SK-N-MC (cell line): ENCODE measurements around the gene PLSCR1.

Source experiments
- EZH2 ChIP-seq: fragments of 200-600 bp; sonication (generic); IDR thresholded peaks from one replicate; pipeline ENCODE4 v1.6.1; 2017; ENCODE audit warnings: antibody characterized with exemption
- FOXP2 ChIP-seq: optimal IDR thresholded peaks from 2 replicates; pipeline ENCODE3; 2011; ENCODE audit warnings: mild to moderate bottlenecking, moderate library complexity; ENCODE audit not compliant: insufficient read depth; ENCODE audit errors: extremely low read length, control extremely low read depth
- POLR2AphosphoS5 ChIP-seq: IDR thresholded peaks from 2 replicates; pipeline ENCODE4 v1.6.1; 2012; ENCODE audit warnings: mild to moderate bottlenecking, low read depth, low read length, borderline replicate concordance

DNA sequence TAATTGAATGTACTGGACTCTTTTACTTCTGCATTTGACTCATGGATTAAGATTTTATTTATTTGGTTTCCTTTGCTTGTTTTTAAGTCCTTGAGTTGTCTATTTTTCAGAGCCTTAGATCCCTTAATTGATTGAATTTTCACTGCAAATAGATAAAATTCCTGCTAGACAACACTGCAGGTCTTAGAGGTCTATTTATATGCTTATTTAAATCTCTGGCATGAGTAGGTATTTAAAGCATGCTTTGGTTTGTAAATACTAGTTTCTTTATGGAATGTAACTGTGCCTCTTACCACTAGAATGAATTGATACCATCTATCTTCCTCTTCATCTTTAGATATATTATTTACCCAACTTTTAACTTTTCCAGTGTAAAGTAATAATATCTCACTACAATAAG lies 40.7 kb upstream of the PLSCR1 start:
- no peak for TF ChIP-seq POLR2AphosphoS5
- TF ChIP-seq EZH2, result no peak
- no peak for TF ChIP-seq FOXP2
